HCT116 (cell line): ENCODE results near the gene CCDC137. TPM values are rescaled to one million over a fixed set of nuclear protein-coding genes. Genes with fewer than 3 reads are reported as not detected.

Experiments
- ATAC-seq: fragments of 200-7000 bp; cut with Tn5 transposase; 2 replicates; pipeline ENCODE4 v1.9.1; 2020; ENCODE audit warnings: mild to moderate bottlenecking, moderate library complexity
- BruUV-seq: library from RNA; stranded (reverse); fragments of 400-500 nt; replicated peaks from 2 replicates; lab custom pipeline; 2021; lab: Mats Ljungman, UMichigan
- CTCF ChIA-PET: fragments of 300-600 bp; sonication (Branson Sonifier 250); formaldehyde crosslinking; loops from one replicate; lab custom pipeline; 2021; ENCODE audit warnings: antibody characterized with exemption; lab: Charles Lee
- POLR2A ChIA-PET: fragments of 300-600, 350-600 bp; sonication (Branson Sonifier 250); formaldehyde crosslinking; loops from one replicate; lab custom pipeline; 2021; ENCODE audit warnings: antibody characterized with exemption; lab: Charles Lee
- RAD21 ChIA-PET, 2 experiments: fragments of 300-600 bp; sonication (Branson Sonifier 250); formaldehyde crosslinking; loops; one replicate each; lab custom pipeline; 2023; ENCODE audit warnings: low total read pairs in 2 of 2; ENCODE audit not compliant: uncharacterized antibody in 2 of 2, unreplicated experiment in 2 of 2, low non-redundant PET in 1 of 2; lab: Charles Lee
- DNase-seq: peaks from one replicate; pipeline ENCODE4 v3.0.0-alpha.2; 2010; ENCODE audit warnings: low read depth, low spot score
- H2AFZ ChIP-seq: fragments of 200-600 bp; shearing (Covaris generic), sonication (generic); 2 replicates; pipeline ENCODE4 v1.6.1; 2017; ENCODE audit warnings: low read depth, mixed run types, mixed read lengths, antibody characterized with exemption, low read length; ENCODE audit not compliant: poor library complexity, severe bottlenecking
- H3K27ac ChIP-seq: 2 replicates; pipeline ENCODE4 v1.5.1; 2012; ENCODE audit warnings: low read depth, low read length
- H3K27me3 ChIP-seq: fragments of 200-600 bp; sonication (generic); 2 replicates; pipeline ENCODE4 v1.6.1; 2016; ENCODE audit warnings: mixed run types, low read length, mixed read lengths; ENCODE audit not compliant: insufficient read depth
- H3K36me3 ChIP-seq, 2 experiments: fragments of 200-500 bp in 1 of 2; fragments of 200-600 bp in 1 of 2; sonication (Bioruptor generic) in 1 of 2; sonication (generic) in 1 of 2; 2 replicates each; pipeline versions ENCODE4 v1.5.1 to v1.6.1; 2014 to 2016; ENCODE audit warnings: low read length in 2 of 2, inconsistent platforms in 1 of 2, mixed read lengths in 1 of 2, mixed run types in 1 of 2; ENCODE audit not compliant: insufficient read depth in 2 of 2, control insufficient read depth in 1 of 2
- H3K4me1 ChIP-seq, 2 experiments: fragments of 200-600 bp in 1 of 2; sonication (generic) in 1 of 2; 2 replicates each; pipeline versions ENCODE4 v1.5.1 to v1.6.1; 2012 to 2017; ENCODE audit warnings: low read length in 2 of 2, inconsistent platforms in 1 of 2, mild to moderate bottlenecking in 1 of 2, mixed read lengths in 1 of 2, mixed run types in 1 of 2, moderate library complexity in 1 of 2; ENCODE audit not compliant: insufficient read depth in 2 of 2, control insufficient read depth in 1 of 2
- H3K4me2 ChIP-seq: fragments of 200-600 bp; sonication (generic); 2 replicates; pipeline ENCODE4 v1.6.1; 2017; ENCODE audit warnings: mixed run types, low read length, mixed read lengths
- H3K4me3 ChIP-seq, 2 experiments: fragments of 200-600 bp in 1 of 2; sonication (generic) in 1 of 2; replicated peaks in 1 of 2; 2 replicates each; pipeline ENCODE4 v1.5.1; 2011 to 2016; ENCODE audit warnings: low read length in 2 of 2, control low read depth in 1 of 2, low read depth in 1 of 2, mild to moderate bottlenecking in 1 of 2, mixed read lengths in 1 of 2, mixed run types in 1 of 2
- H3K79me2 ChIP-seq: fragments of 200-600 bp; sonication (generic); 2 replicates; pipeline ENCODE4 v1.6.1; 2017; ENCODE audit warnings: mild to moderate bottlenecking, mixed run types, low read length, moderate library complexity, mixed read lengths; ENCODE audit not compliant: insufficient read depth
- H3K9ac ChIP-seq: fragments of 200-600 bp; sonication (generic); 2 replicates; pipeline ENCODE4 v1.6.1; 2016; ENCODE audit warnings: low read length, mixed read lengths
- H3K9me2 ChIP-seq: fragments of 200-600 bp; sonication (generic), shearing (Covaris generic); 2 replicates; pipeline ENCODE4 v1.6.1; 2017; ENCODE audit warnings: mixed run types, mild to moderate bottlenecking, moderate library complexity; ENCODE audit not compliant: insufficient read depth
- H3K9me3 ChIP-seq, 2 experiments: fragments of 200-500 bp in 1 of 2; fragments of 200-600 bp in 1 of 2; sonication (Bioruptor generic) in 1 of 2; sonication (generic) in 1 of 2; 2 replicates each; pipeline ENCODE4 v1.6.1; 2014 to 2017; ENCODE audit warnings: low read length in 2 of 2, mixed read lengths in 2 of 2, inconsistent platforms in 1 of 2, low read depth in 1 of 2, mild to moderate bottlenecking in 1 of 2, mixed run types in 1 of 2, moderate library complexity in 1 of 2; ENCODE audit not compliant: control insufficient read depth in 1 of 2, insufficient read depth in 1 of 2
- H4K20me1 ChIP-seq: fragments of 200-600 bp; sonication (generic), shearing (Covaris generic); 2 replicates; pipeline ENCODE4 v1.6.1; 2017; ENCODE audit warnings: mixed run types, mild to moderate bottlenecking, moderate library complexity; ENCODE audit not compliant: insufficient read depth
- ATF3 ChIP-seq: IDR thresholded peaks from 2 replicates; pipeline ENCODE4 v1.6.1; 2012
- CEBPB ChIP-seq: IDR thresholded peaks from 2 replicates; pipeline ENCODE4 v1.6.1; 2012; ENCODE audit warnings: low read depth
- EGR1 ChIP-seq: IDR thresholded peaks from 2 replicates; pipeline ENCODE4 v1.6.1; 2012; ENCODE audit warnings: low read depth
- ELF1 ChIP-seq: IDR thresholded peaks from 2 replicates; pipeline ENCODE4 v1.6.1; 2012; ENCODE audit warnings: low read depth, borderline replicate concordance
- EZH2 ChIP-seq: fragments of 200-600 bp; sonication (generic); IDR thresholded peaks from 2 replicates; pipeline ENCODE4 v1.6.1; 2017; ENCODE audit warnings: antibody characterized with exemption, mixed run types
- POLR2A ChIP-seq: IDR thresholded peaks from 2 replicates; pipeline ENCODE4 v1.7.0; 2011; ENCODE audit warnings: borderline replicate concordance; ENCODE audit not compliant: insufficient read depth, insufficient read length; ENCODE audit errors: extremely low read depth
- RAD21 ChIP-seq: IDR thresholded peaks from 2 replicates; pipeline ENCODE4 v1.6.1; 2012; ENCODE audit warnings: low read depth, mild to moderate bottlenecking
- SIN3A ChIP-seq: IDR thresholded peaks from 2 replicates; pipeline ENCODE4 v1.6.1; 2012; ENCODE audit warnings: low read depth
- SRF ChIP-seq: IDR thresholded peaks from 2 replicates; pipeline ENCODE4 v1.6.1; 2012; ENCODE audit warnings: low read depth
- TCF7L2 ChIP-seq: IDR thresholded peaks from 2 replicates; pipeline ENCODE4 v1.7.0; 2011; ENCODE audit warnings: borderline replicate concordance, inconsistent platforms; ENCODE audit not compliant: insufficient read depth, insufficient read length; ENCODE audit errors: extremely low read depth
- YY1 ChIP-seq: IDR thresholded peaks from 2 replicates; pipeline ENCODE4 v1.6.1; 2011; ENCODE audit warnings: low read length, low read depth, moderate library complexity, mild to moderate bottlenecking; ENCODE audit not compliant: insufficient replicate concordance; ENCODE audit errors: extremely low read depth
- intact Hi-C: fragments of 100-400 bp; cut with micrococcal nuclease; formaldehyde crosslinking; loops from 2 replicates; pipeline ENCODE4 v1.10.0; 2022
- total RNA-seq: library from RNA; stranded (reverse); gene quantifications from one replicate; pipeline ENCODE4 v1.2.1, GENCODE V29; 2021; ENCODE audit not compliant: unreplicated experiment

Gene CCDC137
- total RNA-seq, 1 experiment from 2014 or later = 77.5 TPM

DNA sequence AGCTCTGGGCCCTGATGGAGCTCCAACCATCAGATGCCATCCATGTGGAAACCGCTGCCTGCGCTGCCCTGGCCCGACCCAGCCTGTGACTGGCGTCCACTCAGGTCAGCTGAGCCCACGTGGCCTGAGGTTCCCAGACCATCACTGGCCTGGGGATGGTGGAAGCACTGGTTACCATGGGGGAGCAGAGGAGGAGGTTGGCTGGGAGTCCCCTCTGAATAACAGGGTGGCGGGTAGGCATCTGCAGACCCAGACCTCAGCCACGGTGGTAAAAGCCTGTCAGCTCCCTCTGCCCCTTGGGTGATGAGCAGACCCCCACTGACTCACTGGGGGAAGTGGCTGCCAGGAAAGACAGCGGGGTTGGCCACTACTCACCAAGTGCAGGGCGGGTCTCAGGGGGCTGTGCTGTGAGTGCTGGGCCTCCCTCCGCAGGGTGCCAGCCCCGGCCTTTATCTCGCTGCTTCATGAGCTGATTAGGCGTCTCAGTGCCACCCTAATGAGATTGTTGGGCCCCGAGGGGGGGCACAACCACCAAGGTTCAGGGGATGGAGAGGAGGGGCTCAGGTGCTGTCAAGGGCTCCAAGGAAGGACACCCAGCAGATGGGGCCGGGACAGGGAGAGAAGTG lies 10.3 kb upstream of the CCDC137 start, which contains the start of gene PDE6G (continued):
- TF ChIP-seq ATF3 (no peak), TCF7L2 (no peak), YY1 (no peak), ELF1 (no peak), CEBPB (no peak), EGR1 (no peak), RAD21 (no peak), SRF (no peak), EZH2 (no peak), SIN3A (no peak), POLR2A (no peak)

GRCh38 chr17:81656835-81657234 lies 9.7 kb upstream of the CCDC137 start:
- Histone ChIP-seq H3K27ac (no peak overlapping the region), H3K4me1 (peaks cover 2 to 9% of the 10 kb centered on the region in 2 experiments; a peak in 3 of 4 replicates), H3K27me3 (no peaks in the 10 kb centered on the region), H3K36me3 (no peaks in the 10 kb centered on the region), H3K79me2 (no peaks in the 10 kb centered on the region), H2AFZ (no peak overlapping the region), H3K4me3 (no peak overlapping the region), H3K9me2 (no peaks in the 10 kb centered on the region), H3K9ac (no peak overlapping the region)
- CTCF ChIA-PET = no interaction called here
- POLR2A ChIA-PET = no interaction called here
- TF ChIP-seq TCF7L2 = no peak
- TF ChIP-seq, all 23 proteins: peak for 0
- no peak for DNase-seq
- Histone ChIP-seq H3K9me3 (no peaks in the 10 kb centered on the region), H3K4me2 (no peak overlapping the region), H4K20me1 (no peaks in the 10 kb centered on the region)
- ATAC-seq = no peak
- BruUV-seq = no TSS peak
- RAD21 ChIA-PET = no interaction called here
- intact Hi-C loops = no loop called here
